OCI-LY1 (cell line): ENCODE data around the gene SELENOP.

ENCODE experiments used
- EZH2 ChIP-seq: fragments of 200-600 bp; sonication (generic), shearing (Covaris generic); IDR thresholded peaks from 2 replicates; pipeline ENCODE4 v1.8.0; 2017; ENCODE audit warnings: borderline replicate concordance, mixed run types, mild to moderate bottlenecking, antibody characterized with exemption, low read length, moderate library complexity, mixed read lengths
- TF ChIP-seq, protein P1 (sequence below): fragments of 200-600 bp; sonication (generic), shearing (Covaris generic); IDR thresholded peaks from 2 replicates; pipeline ENCODE4 v1.5.1; 2017; ENCODE audit warnings: mild to moderate bottlenecking, antibody characterized with exemption, low read length, moderate library complexity, mixed read lengths

DNA sequence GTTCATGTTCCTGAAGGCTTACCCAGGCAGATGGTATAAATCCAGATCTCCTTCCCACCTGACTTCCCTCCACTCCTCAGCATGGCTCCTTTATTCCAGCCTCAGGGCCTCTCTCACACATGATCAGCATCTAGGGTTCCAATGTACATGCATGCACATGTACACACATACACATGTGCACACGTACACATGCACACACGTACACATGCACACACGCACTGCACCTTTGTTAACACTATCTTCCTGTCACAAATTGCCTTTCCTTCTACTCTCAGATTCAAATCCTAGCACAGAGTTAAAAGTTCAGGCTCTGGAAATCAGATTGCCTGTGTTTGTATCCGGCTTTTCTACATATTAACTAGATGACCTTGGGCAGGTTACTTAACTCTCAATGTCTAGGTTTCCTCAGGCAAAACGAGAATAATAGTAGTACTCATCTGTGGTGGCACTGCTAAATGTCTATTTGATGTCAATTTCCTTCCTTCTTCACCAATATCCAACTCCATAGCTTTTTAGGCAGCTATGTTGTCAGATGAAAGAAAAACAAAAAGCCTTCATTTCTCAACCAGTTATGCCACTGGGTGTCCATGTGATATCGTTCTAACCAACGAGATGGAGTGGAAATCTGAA is 12.8 kb upstream of the SELENOP start:
- TF ChIP-seq, protein P1, sequence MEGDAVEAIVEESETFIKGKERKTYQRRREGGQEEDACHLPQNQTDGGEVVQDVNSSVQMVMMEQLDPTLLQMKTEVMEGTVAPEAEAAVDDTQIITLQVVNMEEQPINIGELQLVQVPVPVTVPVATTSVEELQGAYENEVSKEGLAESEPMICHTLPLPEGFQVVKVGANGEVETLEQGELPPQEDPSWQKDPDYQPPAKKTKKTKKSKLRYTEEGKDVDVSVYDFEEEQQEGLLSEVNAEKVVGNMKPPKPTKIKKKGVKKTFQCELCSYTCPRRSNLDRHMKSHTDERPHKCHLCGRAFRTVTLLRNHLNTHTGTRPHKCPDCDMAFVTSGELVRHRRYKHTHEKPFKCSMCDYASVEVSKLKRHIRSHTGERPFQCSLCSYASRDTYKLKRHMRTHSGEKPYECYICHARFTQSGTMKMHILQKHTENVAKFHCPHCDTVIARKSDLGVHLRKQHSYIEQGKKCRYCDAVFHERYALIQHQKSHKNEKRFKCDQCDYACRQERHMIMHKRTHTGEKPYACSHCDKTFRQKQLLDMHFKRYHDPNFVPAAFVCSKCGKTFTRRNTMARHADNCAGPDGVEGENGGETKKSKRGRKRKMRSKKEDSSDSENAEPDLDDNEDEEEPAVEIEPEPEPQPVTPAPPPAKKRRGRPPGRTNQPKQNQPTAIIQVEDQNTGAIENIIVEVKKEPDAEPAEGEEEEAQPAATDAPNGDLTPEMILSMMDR, result no peak
- TF ChIP-seq EZH2, result no peak
